PC-9 (cell line): ENCODE measurements around the gene ACACB.

Experiments used
- CTCF ChIP-seq: fragments of 200-600 bp; sonication (generic); conservative IDR thresholded peaks from 2 replicates; pipeline ENCODE4 v1.6.1; 2017; ENCODE audit warnings: mixed run types, antibody characterized with exemption, mild to moderate bottlenecking, moderate library complexity
- EZH2 ChIP-seq: fragments of 200-600 bp; sonication (generic); IDR thresholded peaks from 2 replicates; pipeline ENCODE4 v1.8.0; 2017; ENCODE audit warnings: antibody characterized with exemption, low read depth

- no peak for TF ChIP-seq CTCF
- TF ChIP-seq EZH2 = no peak
Observed at GRCh38 chr12:109214131-109214530, 97.7 kb downstream of the ACACB start.
